KMS-11 (cell line): ENCODE measurements around the gene MAPKAP1.

Source experiments
- H2AFZ ChIP-seq: fragments of 200-600 bp; sonication (generic); 2 replicates; pipeline ENCODE4 v1.6.1; 2016; ENCODE audit warnings: antibody characterized with exemption, mixed run types, low read depth
- H3K27ac ChIP-seq: fragments of 200-600 bp; sonication (generic); 2 replicates; pipeline ENCODE4 v1.6.1; 2016; ENCODE audit warnings: mild to moderate bottlenecking, mixed run types
- H3K27me3 ChIP-seq: fragments of 200-600 bp; sonication (generic); 2 replicates; pipeline ENCODE4 v1.6.1; 2017; ENCODE audit warnings: mild to moderate bottlenecking, low read depth, mixed run types, moderate library complexity; ENCODE audit not compliant: insufficient read depth
- H3K36me3 ChIP-seq: fragments of 200-600 bp; sonication (generic); 2 replicates; pipeline ENCODE4 v1.6.1; 2017; ENCODE audit warnings: mild to moderate bottlenecking, mixed run types; ENCODE audit not compliant: insufficient read depth
- H3K4me1 ChIP-seq: fragments of 200-600 bp; sonication (generic); 2 replicates; pipeline ENCODE4 v1.6.1; 2016; ENCODE audit warnings: mild to moderate bottlenecking, low read depth, mixed run types; ENCODE audit not compliant: poor library complexity, severe bottlenecking
- H3K4me2 ChIP-seq: fragments of 200-600 bp; sonication (generic); 2 replicates; pipeline ENCODE4 v1.7.0; 2016; ENCODE audit warnings: mild to moderate bottlenecking, mixed run types
- H3K4me3 ChIP-seq: fragments of 200-600 bp; sonication (generic); IDR thresholded peaks from 2 replicates; pipeline ENCODE4 v1.6.1; 2017; ENCODE audit warnings: low read depth, low read length, mixed read lengths; ENCODE audit not compliant: insufficient read depth
- H3K79me2 ChIP-seq: fragments of 200-600 bp; sonication (generic); 2 replicates; pipeline ENCODE4 v1.6.1; 2016; ENCODE audit warnings: low read depth, mixed run types; ENCODE audit not compliant: insufficient read depth
- H3K9ac ChIP-seq: fragments of 200-600 bp; sonication (generic); 2 replicates; pipeline ENCODE4 v1.6.1; 2016; ENCODE audit warnings: mild to moderate bottlenecking, mixed run types
- H4K20me1 ChIP-seq: fragments of 200-600 bp; sonication (generic); 2 replicates; pipeline ENCODE4 v1.6.1; 2016; ENCODE audit warnings: mild to moderate bottlenecking, mixed run types; ENCODE audit not compliant: insufficient read depth
- CTCF ChIP-seq: fragments of 200-600 bp; sonication (generic); conservative IDR thresholded peaks from 2 replicates; pipeline ENCODE4 v1.6.1; 2017; ENCODE audit warnings: low read depth, mild to moderate bottlenecking, antibody characterized with exemption, low read length, moderate library complexity, mixed read lengths

Gene MAPKAP1

GRCh38 chr9:125752070-125752628, 45.1 kb upstream of the MAPKAP1 start:
- H3K9ac ChIP-seq: peak overlapping the region; percentile 95
- peaks cover 21% of the 10 kb centered on the region; the same call in 1 of the 2 replicates for H3K36me3 ChIP-seq
- H3K4me2 ChIP-seq: peak overlapping the region; percentile 100
- peak overlapping the region; percentile 96 for H3K27ac ChIP-seq
- H3K27me3 ChIP-seq: no peaks in the 10 kb centered on the region
- peaks cover 99% of the 10 kb centered on the region for H3K79me2 ChIP-seq
- TF ChIP-seq CTCF: no peak
- no peak overlapping the region for H3K4me3 ChIP-seq
- H2AFZ ChIP-seq: no peak overlapping the region
- H4K20me1 ChIP-seq: no peaks in the 10 kb centered on the region
- peaks cover 53% of the 10 kb centered on the region for H3K4me1 ChIP-seq

- Histone ChIP-seq H2AFZ (no peak overlapping the region), H3K4me1 (peaks cover 38% of the 10 kb centered on the region), H3K9ac (peak overlapping the region; percentile 95), H3K27ac (peak overlapping the region; percentile 96), H3K36me3 (peaks cover 17% of the 10 kb centered on the region; the same call in 1 of the 2 replicates), H3K4me3 (no peak overlapping the region), H3K27me3 (no peaks in the 10 kb centered on the region), H3K4me2 (peak overlapping the region; percentile 100), H3K79me2 (peaks cover 84% of the 10 kb centered on the region), H4K20me1 (no peaks in the 10 kb centered on the region)
- TF ChIP-seq CTCF: no peak
Measured at GRCh38 chr9:125750627-125751011, 43.6 kb upstream of the MAPKAP1 start.

GRCh38 chr9:125749951-125750626, 43.1 kb upstream of the MAPKAP1 start:
- Histone ChIP-seq H3K4me1 (peaks cover 38% of the 10 kb centered on the region), H3K27ac (peak overlapping the region; percentile 96), H3K27me3 (no peaks in the 10 kb centered on the region), H3K9ac (peak overlapping the region; percentile 95), H3K4me3 (no peak overlapping the region), H4K20me1 (no peaks in the 10 kb centered on the region), H3K4me2 (peak overlapping the region; percentile 100), H2AFZ (no peak overlapping the region), H3K79me2 (peaks cover 79% of the 10 kb centered on the region), H3K36me3 (peaks cover 16% of the 10 kb centered on the region; the same call in 1 of the 2 replicates)
- TF ChIP-seq CTCF: no peak

- H3K27ac ChIP-seq: peak overlapping the region; percentile 96
- H3K4me2 ChIP-seq: peak overlapping the region; percentile 100
- peaks cover 72% of the 10 kb centered on the region for H3K79me2 ChIP-seq
- no peak overlapping the region for H2AFZ ChIP-seq
- no peak overlapping the region for H3K4me3 ChIP-seq
- no peak for TF ChIP-seq CTCF
- no peaks in the 10 kb centered on the region for H4K20me1 ChIP-seq
- peak overlapping the region; percentile 95 for H3K9ac ChIP-seq
- no peaks in the 10 kb centered on the region for H3K27me3 ChIP-seq
- H3K4me1 ChIP-seq: peaks cover 33% of the 10 kb centered on the region
- peaks cover 16% of the 10 kb centered on the region; the same call in 1 of the 2 replicates for H3K36me3 ChIP-seq
Measured at GRCh38 chr9:125749287-125749935, 42.4 kb upstream of the MAPKAP1 start.
